ENCODE data around the gene C16orf78.

Gene C16orf78

DNA sequence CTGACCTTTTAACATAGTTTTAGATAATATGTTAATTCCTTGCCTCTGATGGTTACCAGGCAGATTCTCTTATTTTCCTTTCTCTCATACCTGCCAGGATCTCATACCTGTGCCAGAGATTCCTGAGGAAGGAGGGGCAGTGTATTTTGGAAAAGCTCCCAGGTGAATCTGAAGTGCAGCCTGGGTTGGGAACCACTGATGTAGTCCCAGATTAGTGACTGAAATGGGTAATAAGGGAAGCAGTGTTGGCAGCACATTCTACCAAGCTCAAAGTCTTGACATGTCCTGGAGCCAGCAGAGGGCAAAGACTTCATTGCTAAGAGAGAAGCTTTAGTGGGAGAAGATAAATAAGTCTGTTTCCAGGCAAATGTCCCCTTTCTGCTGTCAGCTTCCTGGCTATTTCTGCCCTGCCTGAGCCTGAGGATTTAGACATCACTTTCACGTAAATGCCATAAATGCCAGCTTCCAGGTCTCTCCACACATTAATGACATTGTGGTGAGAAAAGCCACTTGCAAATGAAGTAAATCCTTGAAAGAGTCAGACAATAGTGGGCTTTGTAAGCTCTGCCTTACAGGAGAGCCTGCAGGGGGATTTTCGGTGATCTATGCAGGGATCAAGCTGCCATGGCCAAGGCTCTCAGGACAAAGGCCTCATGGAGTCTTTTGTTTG, 40.9 kb upstream of the C16orf78 start:
- no peaks in the 10 kb centered on the region for H3K4me1 ChIP-seq
- H2AFZ ChIP-seq: no peak overlapping the region
- no peaks in the 10 kb centered on the region for H3K36me3 ChIP-seq (ENCODE audit: control insufficient read depth, insufficient read depth, low read length)
- no peak overlapping the region for H3K27ac ChIP-seq
- TF ChIP-seq CTCF (IDR thresholded peaks at IDR 0.05): no peak
- H3K4me3 ChIP-seq (ENCODE audit: low read depth, low read length): no peak overlapping the region
- H3K79me2 ChIP-seq: no peaks in the 10 kb centered on the region
- H3K27me3 ChIP-seq (ENCODE audit: control insufficient read depth, insufficient read depth, low read length): no peaks in the 10 kb centered on the region
- no peak overlapping the region for H3K9ac ChIP-seq
- no peaks in the 10 kb centered on the region for H3K9me3 ChIP-seq (ENCODE audit: control insufficient read depth, low read length)
- no peak overlapping the region for H3K4me2 ChIP-seq (ENCODE audit: low read length)

- Histone ChIP-seq H3K4me3 (ENCODE audit: low read depth, low read length) (no peak overlapping the region), H3K9ac (no peak overlapping the region), H2AFZ (no peak overlapping the region), H3K4me1 (no peaks in the 10 kb centered on the region), H3K36me3 (ENCODE audit: control insufficient read depth, insufficient read depth, low read length) (no peaks in the 10 kb centered on the region), H3K79me2 (no peaks in the 10 kb centered on the region), H3K27me3 (ENCODE audit: control insufficient read depth, insufficient read depth, low read length) (no peaks in the 10 kb centered on the region), H3K9me3 (ENCODE audit: control insufficient read depth, low read length) (no peaks in the 10 kb centered on the region), H3K27ac (no peak overlapping the region), H3K4me2 (ENCODE audit: low read length) (no peak overlapping the region)
- no peak for TF ChIP-seq CTCF (IDR thresholded peaks at IDR 0.05)
Measured at GRCh38 chr16:49333259-49333597, 40.4 kb upstream of the C16orf78 start.

DNA sequence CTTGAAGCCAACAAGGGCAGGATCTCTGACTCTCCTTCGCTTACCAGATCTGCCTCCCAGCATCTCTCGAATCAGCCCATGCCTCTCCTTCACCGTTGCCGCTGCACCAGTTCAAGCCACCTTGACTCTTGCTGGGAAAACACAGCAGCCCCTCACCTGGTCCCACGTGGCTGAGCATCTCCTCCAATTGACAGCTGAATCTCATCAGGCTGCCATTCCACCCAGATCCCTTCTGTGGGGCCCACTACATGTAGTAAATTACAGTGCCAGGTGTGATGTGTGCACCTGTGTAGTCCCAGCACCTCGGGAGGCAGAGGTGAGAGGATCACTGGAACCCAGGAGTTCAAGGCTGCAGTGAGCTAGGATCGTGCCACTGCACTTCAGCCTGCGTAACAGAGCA, 37.8 kb upstream of the C16orf78 start:
- Histone ChIP-seq H2AFZ (no peak overlapping the region), H3K9me3 (ENCODE audit: control insufficient read depth, low read length) (no peaks in the 10 kb centered on the region), H3K79me2 (no peaks in the 10 kb centered on the region), H3K36me3 (ENCODE audit: control insufficient read depth, insufficient read depth, low read length) (no peaks in the 10 kb centered on the region), H3K4me3 (ENCODE audit: low read depth, low read length) (no peak overlapping the region), H3K27ac (no peak overlapping the region), H3K9ac (no peak overlapping the region), H3K27me3 (ENCODE audit: control insufficient read depth, insufficient read depth, low read length) (no peaks in the 10 kb centered on the region), H3K4me1 (no peaks in the 10 kb centered on the region), H3K4me2 (ENCODE audit: low read length) (no peak overlapping the region)
- TF ChIP-seq CTCF (IDR thresholded peaks at IDR 0.05): no peak

GRCh38 chr16:49336581-49336980, 37.0 kb upstream of the C16orf78 start:
- H2AFZ ChIP-seq: no peak overlapping the region
- no peak overlapping the region for H3K27ac ChIP-seq
- no peaks in the 10 kb centered on the region for H3K79me2 ChIP-seq
- H3K27me3 ChIP-seq (ENCODE audit: control insufficient read depth, insufficient read depth, low read length): no peaks in the 10 kb centered on the region
- H3K4me2 ChIP-seq (ENCODE audit: low read length): no peak overlapping the region
- no peaks in the 10 kb centered on the region for H3K9me3 ChIP-seq (ENCODE audit: control insufficient read depth, low read length)
- H3K9ac ChIP-seq: no peak overlapping the region
- TF ChIP-seq CTCF (IDR thresholded peaks at IDR 0.05): no peak
- no peaks in the 10 kb centered on the region for H3K4me1 ChIP-seq
- H3K4me3 ChIP-seq (ENCODE audit: low read depth, low read length): no peak overlapping the region
- H3K36me3 ChIP-seq (ENCODE audit: control insufficient read depth, insufficient read depth, low read length): no peaks in the 10 kb centered on the region

GRCh38 chr16:49337814-49338350, 35.7 kb upstream of the C16orf78 start:
- Histone ChIP-seq H3K9me3 (ENCODE audit: control insufficient read depth, low read length) (no peaks in the 10 kb centered on the region), H3K79me2 (no peaks in the 10 kb centered on the region), H3K4me2 (ENCODE audit: low read length) (no peak overlapping the region), H3K4me3 (ENCODE audit: low read depth, low read length) (no peak overlapping the region), H2AFZ (no peak overlapping the region), H3K36me3 (ENCODE audit: control insufficient read depth, insufficient read depth, low read length) (no peaks in the 10 kb centered on the region), H3K27me3 (ENCODE audit: control insufficient read depth, insufficient read depth, low read length) (no peaks in the 10 kb centered on the region), H3K27ac (no peak overlapping the region), H3K9ac (no peak overlapping the region), H3K4me1 (no peaks in the 10 kb centered on the region)
- no peak for TF ChIP-seq CTCF (IDR thresholded peaks at IDR 0.05)
